ENCODE measurements around the gene GRK5. TPM values are rescaled to one million over a fixed set of nuclear protein-coding genes. Genes with fewer than 3 reads are reported as not detected.

Gene GRK5
- polyA plus RNA-seq, 3 donors, result 17.1 to 18.6 (median 17.7) TPM

DNA sequence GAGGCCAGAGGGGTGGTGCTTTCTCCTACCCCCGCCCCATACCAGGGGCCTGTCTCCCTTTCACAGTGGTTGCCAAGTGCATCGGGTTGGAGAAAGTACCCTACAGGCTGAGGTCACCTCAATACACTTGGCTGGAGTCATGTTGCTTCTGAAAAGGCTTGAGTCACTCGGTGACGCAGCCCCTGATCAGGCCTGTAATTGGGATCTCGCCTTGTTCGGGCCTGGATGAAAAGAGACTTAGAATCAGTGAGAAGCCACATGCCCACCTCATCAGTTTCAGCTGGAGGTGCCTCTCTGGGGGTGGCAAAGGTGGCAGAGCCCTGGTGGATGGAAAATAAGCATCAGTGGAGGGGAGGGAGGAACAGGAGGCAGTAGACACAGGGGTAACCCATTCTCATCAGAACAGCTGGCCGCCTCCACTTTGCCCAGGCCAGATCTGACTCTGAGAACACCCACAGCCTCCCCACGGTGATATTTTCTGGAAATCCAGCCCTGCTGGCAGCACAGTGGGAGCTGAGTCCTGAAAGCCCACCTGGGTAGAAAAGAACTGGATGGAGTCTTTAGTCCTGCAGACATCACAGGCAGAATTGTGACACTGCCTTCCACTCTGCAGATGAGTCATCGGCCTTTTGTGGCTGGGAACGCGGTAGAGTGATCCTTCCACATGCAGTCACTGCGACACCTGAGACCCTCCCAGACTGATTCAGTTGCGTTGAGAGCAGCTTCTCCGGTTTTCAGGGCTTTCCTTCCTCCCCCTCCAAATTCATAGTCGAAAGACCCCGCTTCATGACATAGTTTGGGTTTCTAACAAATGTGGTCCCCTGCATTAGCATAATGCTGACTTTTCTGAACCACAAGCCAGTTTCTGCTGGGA lies 108.0 kb downstream of the GRK5 start:
- peak; percentile 45 for DNase-seq

DNA sequence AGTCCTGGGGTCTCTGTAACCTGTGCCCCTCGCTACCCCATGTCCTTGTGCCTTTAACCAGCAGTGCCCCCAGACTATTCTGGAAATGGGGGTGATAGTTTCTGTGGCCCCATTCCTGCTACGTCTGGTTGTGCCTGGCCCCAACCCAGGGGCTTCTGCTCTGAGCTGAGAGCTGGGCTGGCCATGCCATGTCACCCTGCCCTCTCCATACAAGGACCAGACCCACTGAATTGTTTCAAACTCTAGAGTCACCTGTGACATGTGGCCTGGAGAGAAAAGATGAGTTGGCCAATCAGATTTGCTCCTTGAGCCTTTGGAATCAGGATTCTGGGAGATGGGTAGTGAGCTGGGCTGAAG lies 108.6 kb downstream of the GRK5 start:
- DNase-seq, result no peak

DNA sequence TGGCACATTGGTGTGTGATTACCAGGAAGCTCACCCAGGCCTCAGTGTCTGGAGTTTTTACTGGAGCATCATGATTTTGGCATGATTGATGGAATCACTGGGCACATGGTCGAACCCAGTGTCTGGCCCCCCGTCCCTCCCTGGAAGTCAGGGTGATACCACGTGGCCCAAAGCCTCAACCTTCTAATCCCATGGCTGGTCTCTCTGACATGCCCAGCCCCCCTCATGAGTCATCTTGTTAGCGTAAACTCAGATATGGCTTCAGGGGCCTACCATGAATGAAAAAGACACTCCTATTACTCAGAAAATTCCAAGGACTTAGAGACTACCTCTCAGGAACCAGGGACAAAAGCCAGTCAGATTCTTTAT lies 109.3 kb downstream of the GRK5 start:
- no peak for DNase-seq

DNA sequence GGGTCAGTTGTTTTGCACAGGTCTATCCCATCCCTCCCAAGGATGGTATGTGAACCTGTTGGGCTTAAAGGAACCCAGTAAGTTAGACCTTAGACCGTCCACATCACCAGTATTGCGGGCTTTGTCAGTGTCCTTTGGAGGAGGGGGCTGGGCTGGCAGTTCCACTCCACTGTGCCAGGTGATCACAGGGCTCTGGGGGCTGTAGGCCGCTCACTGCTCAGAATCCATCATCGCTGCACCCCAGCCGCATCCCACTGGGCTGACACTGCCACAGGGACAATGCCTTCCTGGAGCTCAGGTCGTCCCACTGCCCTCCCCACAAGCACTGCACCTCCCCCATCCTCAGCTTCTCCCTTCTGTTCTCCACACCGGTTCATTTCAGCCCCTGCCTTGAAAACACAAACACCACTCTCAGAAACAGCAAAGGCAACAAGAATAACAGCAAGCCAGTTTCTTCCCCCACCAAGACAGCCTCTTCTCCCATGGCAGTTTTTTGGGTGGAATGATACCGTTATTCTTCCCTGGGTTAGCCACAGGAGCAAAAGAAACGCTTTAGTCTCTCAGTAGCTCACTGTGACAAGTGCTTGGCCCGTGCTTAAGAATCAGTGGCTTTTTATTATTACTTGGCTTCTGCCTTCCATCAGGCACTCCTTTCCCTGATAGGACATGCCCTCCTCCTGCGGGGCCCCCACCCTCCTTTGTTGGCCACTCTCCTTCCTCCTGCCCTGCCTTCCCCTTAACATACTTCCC lies 111.2 kb downstream of the GRK5 start:
- DNase-seq, result no peak

DNA sequence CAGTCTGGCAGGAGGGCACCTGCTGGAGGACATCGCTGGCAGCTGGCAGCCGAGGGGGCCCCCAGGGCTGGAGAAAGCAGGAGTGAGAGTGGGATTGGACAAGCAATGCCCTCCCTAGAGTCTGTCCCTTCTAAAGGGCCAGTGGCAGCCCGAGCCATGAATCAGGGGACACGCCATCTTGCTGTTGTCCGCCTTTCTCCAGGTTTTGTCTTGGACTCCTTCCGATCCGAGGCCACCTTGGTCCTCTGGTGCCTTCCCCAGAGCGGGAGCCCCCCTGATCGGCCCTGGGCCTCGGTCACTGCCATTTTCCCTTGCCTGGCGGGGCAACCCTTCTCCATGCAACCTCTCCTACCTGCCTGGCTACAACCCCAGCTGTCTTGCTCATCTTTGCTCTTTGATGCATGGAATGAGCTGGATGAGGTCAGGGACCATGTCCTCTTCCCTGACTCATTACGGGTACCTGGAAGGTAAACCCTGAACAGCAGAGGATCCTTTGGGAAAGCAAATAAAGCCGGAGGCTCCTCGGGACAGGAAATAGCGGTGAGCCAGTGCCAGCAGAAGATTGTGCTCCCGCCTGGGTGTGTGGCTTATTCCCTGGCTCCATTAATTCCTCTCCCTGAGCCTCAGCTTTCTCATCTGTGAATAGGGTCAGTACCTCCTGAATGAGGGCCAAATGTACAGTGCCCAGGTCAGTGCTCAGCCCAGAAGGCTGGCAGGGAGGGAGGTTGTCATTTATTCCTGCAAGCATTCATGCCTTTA lies 112.0 kb downstream of the GRK5 start:
- DNase-seq, result no peak

DNA sequence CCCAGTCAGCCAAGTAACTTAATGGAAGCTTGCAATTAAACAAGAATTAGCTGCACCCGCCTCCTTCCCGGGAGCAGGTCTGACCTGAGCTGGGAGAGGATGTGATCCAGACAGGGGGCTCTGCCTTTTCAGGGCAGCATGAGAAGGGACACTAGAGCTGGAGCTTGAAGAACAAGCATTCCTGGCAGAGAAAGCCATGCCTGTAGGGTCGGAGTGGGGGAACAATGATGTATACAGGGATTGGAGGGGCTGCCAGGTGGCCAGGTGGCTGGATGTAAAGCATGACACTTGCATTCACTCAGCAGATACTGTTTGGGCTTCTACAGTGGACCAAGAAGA lies 112.5 kb downstream of the GRK5 start:
- no peak for DNase-seq

DNA sequence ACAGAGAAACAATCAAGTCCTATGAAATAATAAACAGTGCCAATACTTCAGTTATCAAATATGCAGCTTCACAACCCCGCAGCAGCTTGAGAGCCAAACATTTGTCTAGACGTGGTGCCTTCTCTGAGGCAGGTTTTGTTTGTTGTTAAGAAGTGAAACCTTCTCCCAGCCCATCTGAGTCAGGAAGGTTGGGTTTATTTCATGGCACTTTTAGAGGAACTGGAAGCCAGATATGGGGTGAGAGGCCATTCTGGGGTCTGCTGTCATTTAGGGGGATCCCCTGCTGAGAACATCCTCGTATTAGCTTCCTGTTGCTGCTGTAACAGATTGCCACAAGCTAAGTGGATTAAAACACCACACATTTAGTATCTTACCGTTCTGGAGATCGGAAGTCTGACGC lies 113.6 kb downstream of the GRK5 start:
- no peak for DNase-seq

DNA sequence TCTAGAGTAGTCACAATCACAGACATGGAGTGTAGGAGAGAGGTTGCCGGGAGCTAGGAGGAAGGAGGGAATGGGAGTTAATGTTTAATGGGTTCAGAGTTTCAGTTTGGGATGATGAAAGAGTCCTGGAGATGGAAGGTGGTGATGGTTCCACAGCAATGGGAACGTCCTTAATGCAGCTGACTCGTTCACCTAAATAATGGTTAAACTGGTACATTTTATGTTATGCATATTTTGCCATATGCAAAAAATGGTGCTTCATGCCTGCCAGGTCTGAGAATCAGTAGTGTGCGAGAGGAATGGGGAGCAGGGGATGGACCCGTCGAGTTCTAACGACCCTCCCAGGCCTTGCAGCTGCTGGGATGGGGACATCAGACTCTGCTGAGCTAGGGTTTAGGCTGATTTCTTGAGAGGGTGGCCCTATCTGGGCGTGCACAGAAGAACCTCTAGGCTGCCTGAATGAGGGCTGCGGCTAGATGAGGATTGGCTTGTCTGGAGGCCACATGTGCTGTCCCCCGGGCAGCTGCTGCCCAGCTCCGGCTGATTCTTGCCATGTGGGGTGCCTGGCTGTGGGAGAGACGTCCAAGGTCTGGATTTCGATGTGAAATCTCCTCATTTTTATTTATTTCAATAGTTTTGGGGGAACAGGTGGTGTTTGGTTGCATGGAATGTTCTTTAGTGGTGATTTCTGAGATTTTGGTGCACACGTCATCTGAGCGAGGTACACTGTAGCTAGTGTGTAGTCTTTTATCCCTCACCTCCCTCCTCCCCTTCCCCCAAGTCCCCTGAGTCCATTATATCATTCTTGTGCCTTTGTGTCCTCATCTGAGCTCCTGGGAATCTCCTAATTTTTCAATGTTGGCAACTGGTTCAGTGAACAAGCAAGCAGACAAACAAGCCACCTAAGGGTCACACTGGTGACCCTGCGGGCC lies 116.0 kb downstream of the GRK5 start:
- no peak for DNase-seq

DNA sequence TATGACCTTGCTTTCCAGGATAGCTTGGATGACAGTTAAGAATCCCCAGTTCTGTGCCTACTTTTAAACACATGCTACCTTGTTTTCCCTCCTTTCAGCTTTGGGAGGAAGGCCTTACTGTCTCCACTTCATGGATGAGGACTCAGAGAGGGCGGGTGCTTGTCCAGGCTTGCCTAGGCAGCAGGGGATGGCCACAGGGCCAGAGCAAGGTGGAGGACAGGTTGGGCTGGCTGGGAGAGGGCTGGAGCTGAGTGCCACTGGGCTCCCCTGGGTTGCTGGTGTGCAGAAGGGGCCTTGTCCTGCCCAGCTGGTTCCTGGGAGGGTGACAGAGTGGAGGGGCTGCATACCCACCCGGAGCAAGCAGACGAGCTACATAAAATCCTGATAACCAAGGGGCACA lies 117.8 kb downstream of the GRK5 start:
- no peak for DNase-seq

DNA sequence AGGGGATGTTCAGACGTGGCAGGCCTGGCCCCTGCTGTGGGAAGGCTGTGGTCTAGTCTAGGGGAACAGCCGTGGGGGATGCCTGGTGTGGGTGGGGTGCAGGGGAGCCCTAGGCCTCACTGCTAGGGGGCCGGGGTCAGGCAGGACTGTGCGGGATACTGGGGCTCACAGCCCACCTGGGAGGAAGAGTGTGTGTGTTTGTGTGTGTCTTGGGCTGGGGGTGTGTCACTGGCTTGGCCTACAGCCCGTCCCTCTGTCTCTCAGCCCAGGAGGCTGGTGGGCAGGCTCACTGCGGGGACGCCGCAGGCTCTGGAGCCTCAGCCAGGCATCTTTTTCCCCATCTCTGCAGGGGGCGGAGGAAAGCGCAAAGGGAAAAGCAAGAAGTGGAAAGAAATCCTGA lies 118.8 kb downstream of the GRK5 start:
- no peak for DNase-seq

DNA sequence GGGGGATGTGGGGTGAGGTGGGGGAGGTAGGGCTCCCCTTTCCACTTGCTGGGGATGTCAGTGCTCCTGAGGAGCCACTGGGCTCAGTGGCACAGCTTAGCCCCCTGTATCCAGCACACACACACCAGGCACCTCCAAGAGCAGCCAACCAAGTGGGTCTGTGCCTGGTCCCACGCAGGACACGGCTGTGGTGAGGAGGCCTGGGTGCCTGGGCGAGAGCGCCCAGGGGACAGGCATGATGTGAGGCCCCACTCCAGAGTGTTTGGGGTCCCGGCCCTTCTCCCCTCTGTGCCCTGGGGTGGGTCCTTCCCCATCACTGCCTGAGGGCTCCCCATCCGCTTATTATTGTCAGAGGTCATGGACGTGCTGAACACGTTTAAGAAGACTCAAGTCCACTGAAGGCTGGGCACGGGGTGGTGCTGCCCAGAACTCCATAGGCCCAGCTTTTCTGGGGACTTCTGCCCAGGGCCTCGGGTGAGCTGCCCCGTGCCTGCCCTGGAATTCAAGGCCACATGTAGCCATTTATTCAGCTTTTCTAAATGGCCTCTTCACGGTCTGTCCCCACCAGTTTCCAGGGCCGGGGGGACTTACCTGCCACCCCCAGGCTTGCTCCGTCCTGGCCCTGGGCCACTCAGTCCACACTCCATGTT lies 119.8 kb downstream of the GRK5 start:
- DNase-seq, result no peak

DNA sequence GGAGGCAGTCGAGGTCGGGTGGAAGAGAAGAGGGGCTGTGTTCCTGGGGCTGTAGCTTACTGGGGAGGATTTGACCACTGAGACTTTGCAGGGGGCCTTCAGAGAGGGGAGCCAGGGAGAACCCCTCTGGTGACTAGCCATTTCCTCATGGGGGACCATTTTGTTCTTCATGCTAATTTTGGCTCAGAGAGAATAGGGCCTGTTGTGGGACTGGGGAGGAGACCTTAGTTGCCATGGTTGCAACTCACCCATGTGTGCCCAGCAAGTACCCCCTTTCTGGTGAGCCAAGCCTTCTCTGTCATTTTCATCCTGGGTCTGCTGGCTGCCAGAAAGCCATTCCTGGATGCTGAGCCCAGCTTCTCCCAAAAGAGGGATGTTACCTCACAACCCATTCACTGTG lies 120.9 kb downstream of the GRK5 start:
- DNase-seq, result no peak

DNA sequence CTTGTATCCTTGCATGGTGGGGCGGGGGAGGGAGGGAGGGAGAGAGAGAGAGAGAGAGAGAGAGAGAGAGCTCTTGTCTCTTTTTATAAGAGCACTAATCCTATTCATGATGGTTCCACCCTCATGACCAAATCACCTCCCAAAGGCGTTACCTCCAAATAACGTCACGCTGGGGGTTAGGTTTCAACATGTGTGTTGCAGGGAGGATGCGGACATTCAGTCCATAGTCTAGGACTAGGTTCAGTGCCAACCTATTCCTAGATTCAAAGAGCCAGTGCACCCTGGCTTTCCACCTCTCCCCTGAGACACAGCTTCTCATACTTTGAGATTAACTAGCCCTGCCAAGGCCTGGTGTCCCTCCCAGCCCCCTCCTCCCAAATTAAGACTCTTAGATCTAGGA lies 123.0 kb downstream of the GRK5 start:
- DNase-seq, result no peak

DNA sequence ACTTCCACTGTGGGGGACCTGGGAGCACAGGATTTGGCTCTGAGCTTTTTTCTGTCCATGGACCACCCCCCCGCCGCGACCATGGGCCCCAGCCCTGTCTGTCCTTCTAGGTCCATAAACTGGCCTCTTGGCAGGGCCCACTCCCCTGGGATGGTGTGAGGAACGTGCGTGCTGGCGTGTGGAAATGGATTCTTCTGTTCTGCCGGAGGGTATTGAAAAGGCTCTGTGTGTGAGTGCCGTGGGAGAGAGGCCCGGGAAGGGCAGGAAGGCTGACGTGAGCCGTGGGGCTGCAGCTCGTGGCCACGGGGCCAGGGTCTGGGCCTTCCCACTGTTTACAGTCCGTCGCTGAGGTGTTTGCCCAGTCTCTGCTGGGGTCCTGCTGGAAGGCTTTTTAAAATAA lies 123.7 kb downstream of the GRK5 start:
- DNase-seq, result no peak

DNA sequence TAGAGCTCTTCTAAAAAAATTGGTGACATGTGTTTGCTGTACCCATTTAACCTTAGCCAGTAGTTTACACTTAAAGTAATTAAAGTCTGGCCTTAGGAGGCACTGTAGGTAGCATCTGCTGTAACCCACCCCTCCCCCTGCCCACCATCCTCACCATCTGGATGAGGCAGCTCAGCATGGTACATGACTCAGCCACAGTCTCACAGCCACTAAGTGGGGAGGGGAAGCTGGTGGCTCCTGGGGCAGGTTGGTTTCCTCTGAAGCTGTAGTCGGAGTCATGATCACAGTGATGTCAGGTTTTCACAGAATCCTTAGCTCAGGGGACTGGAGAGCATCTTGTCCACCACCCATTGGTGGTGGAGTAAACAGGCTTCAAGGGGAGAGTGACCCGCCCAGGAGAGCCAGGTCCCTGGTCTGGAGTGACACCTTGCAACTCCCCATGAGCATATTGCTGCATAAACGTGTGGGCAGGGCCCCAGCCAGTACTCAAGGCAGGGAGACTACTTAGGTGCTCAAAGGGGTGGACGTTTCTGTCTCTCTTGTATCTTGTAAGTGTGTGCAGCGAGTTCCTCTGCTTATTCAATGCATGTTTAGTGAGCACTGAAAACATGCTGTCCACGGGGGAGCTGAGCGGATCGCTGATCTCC lies 125.9 kb downstream of the GRK5 start:
- DNase-seq, result no peak

DNA sequence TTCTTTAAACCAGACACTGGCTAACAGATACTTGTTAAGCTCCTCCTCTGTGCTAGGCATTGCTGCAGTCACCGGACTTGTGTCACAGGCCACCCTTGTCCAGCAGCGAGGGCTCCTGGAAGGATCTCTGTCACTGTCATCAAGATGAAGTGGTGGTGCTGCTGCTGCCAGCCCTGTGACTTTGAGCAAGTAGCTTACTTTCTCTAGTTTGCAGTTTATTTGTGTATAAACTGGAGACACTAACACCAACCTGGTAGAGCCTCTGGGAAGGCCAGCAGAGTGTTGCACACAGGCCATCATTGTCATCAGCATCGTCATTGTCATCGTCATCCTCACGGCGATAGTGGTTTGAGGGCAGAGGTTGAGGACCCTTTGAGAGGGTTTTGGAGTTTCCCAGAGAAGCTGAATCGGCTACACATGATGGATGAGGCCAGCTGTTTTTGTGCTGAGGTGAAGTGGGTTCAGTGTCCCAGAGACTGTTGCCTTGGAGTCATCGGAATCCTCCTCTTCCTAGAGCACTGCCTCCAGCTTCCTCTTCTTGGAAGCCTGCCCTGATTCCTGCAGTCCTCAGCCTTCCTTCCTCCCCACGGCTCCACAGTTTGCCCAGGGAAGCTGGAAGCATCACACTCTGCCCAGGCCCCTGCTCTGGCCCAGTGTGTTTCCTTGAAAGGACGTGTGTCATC lies 128.4 kb downstream of the GRK5 start:
- DNase-seq, result no peak

DNA sequence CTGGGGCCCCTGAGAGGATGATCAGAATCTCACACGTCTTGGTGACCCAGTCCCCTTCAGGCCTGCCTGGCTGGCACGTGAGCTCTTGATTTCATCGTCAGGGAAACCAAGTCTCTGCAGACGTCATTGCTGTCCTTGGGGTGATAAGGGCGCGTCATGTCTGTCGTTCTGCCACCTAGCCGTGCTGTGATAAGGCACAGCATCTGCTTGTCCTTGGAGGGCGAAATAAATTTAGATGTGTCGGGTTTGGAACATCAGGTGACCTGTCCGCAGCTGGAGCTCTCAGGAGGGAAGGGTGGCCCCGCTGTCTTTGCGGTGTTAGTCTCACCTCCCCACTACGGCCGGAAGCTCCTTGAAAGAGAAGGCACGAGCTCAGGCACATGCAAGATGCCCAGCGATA lies 129.2 kb downstream of the GRK5 start:
- DNase-seq, result no peak

DNA sequence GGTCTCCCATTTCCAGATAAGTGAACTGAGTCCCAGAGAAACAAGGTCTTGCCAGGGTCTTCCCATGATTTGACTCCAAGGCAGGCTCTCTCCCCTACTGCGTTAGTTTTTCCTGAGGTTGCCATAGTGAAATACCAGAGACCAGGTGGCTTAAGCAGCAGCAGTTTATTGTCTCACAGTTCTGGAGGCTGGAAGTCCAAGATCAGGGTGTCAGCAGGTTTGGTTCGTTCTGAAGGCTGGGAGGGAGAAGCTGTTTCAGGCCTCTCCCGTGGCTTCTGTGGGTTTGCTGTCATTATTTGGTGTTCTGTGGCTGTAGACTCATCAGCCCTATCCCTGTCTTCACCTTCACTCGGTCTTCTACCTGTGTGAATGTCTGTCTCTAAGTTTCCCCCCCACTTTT lies 129.9 kb downstream of the GRK5 start:
- DNase-seq, result no peak

DNA sequence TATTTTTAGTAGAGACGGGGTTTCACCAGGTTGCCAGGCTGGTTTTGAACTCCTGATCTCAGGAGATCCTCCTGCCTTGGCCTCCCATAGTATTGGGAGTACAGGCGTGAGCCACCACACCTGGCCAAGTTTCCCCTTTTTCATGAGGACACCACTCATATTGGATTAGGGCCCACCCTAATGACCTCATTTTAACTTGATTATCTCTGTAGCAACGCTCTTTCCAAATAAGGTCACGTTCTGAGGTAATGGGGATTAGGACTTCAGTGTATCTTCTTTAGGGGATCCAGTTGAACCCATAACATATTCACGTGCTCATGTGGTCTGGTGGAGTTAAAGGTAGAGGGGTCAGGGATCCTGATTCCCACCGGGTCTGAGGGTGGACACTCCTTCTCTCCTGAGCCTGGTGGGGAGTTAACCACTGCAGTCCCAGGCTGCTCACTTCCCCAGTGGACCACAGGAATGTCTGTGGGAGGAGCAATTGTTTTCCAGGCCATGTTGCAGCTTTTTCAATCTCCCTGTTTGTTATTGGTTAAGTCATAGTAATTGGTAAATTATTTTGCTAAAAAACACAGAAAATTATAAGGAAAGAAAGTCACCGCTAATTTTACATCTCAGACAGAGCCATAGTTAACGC lies 130.5 kb downstream of the GRK5 start:
- DNase-seq, result no peak

DNA sequence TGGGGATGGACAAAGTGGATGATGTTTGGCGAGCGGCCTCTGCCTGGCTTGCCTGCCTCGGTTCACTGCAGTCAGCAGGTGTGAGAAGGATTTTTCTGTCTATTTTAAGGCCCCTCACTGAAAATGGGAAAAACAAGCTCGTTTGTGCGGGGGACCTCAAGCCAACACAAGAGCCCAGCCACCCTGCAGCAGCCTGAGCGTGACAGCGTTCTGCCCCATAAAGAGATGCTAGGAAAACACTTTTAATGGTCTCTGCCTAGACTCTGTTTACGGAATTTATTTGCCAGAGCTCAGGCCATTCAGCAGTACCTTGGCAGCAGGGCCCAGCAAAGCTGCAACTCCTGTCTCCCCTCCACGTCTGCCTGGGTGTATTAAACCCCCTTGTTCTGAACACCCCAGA lies 131.7 kb downstream of the GRK5 start:
- no peak for DNase-seq

Measured in renal pelvis (tissue), 4 donors.